Measurements from ENCODE around the gene TRAFD1. TPM values are rescaled to one million over a fixed set of nuclear protein-coding genes. Genes with fewer than 3 reads are reported as not detected.

The TRAFD1 gene
- total RNA-seq, 2 experiments from 2014 or later: 14.3 to 19.4 TPM

DNA sequence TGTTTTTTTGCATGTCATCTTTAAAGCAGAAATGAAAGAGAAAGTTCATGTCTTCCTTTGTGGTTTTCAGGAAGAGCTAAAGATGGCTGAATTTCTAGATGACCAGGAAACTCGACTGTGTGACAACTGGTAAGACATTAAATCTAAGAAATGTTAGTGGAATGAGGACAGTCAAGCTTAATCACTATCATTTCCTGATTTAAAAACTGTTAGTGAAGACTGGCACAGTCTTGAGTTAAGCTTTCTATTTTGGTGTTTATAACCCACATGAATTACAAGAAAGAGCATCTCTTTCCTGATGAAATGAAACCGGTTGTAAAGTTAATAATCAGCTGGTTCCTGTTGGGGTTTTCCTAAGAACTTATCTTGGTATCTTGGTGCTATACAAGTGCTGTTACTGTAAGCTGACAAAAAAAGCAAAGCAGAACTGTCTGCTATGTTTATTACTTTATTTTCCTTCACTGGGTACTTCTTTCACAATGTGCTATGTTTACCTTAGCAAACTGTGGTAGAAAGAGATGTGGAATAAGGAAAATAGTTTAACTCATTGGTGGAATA lies 5.2 kb downstream of the TRAFD1 start:
- ChIA-PET CTCF (ENCODE audit: unreplicated experiment) (no interaction called here), POLR2A (interaction anchor here (0.6 to 1.7 kb wide), 6 partner anchors 9 to 117 kb away, joined by 3 to 5 read pairs (median 4); partner anchors contain the start of genes ERP29 and TMEM116)
- TF ChIP-seq, protein P1, sequence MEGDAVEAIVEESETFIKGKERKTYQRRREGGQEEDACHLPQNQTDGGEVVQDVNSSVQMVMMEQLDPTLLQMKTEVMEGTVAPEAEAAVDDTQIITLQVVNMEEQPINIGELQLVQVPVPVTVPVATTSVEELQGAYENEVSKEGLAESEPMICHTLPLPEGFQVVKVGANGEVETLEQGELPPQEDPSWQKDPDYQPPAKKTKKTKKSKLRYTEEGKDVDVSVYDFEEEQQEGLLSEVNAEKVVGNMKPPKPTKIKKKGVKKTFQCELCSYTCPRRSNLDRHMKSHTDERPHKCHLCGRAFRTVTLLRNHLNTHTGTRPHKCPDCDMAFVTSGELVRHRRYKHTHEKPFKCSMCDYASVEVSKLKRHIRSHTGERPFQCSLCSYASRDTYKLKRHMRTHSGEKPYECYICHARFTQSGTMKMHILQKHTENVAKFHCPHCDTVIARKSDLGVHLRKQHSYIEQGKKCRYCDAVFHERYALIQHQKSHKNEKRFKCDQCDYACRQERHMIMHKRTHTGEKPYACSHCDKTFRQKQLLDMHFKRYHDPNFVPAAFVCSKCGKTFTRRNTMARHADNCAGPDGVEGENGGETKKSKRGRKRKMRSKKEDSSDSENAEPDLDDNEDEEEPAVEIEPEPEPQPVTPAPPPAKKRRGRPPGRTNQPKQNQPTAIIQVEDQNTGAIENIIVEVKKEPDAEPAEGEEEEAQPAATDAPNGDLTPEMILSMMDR (conservative IDR thresholded peaks at IDR 0.05; ENCODE audit: low read length): no peak
- TF ChIP-seq EZH2phosphoT487 (IDR thresholded peaks at IDR 0.05; ENCODE audit: borderline replicate concordance, low read depth, low read length): no peak
- Histone ChIP-seq H3K27ac (ENCODE audit: low read depth, low read length, poor library complexity, severe bottlenecking) (no peak overlapping the region), H3K4me2 (ENCODE audit: low read length) (peak overlapping the region; percentile 53), H3K9me2 (ENCODE audit: insufficient read depth, low read length) (no peaks in the 10 kb centered on the region), H3K9me3 (ENCODE audit: low read length) (no peaks in the 10 kb centered on the region), H3K4me1 (ENCODE audit: insufficient read depth, low read length, poor library complexity, severe bottlenecking) (peaks cover 26% of the 10 kb centered on the region), H3K79me2 (ENCODE audit: insufficient read depth, low read depth, low read length) (no peaks in the 10 kb centered on the region), H3K4me3 (ENCODE audit: low read depth, low read length, poor library complexity, severe bottlenecking) (no peak overlapping the region), H2AFZ (ENCODE audit: low read length) (no peak overlapping the region), H3K36me3 (ENCODE audit: insufficient read depth, low read length) (0 out of 2 replicates have a peak, but pooled peaks cover 5% of the 10 kb centered on the region), H4K20me1 (ENCODE audit: insufficient read depth, low read length) (no peaks in the 10 kb centered on the region)
- no TSS peak for BruUV-seq (replicated peaks)
- DNase-seq (ENCODE audit: low spot score): peak; percentile 42
- intact Hi-C loops (cut with micrococcal nuclease; ENCODE audit: unreplicated experiment): no loop called here

DNA sequence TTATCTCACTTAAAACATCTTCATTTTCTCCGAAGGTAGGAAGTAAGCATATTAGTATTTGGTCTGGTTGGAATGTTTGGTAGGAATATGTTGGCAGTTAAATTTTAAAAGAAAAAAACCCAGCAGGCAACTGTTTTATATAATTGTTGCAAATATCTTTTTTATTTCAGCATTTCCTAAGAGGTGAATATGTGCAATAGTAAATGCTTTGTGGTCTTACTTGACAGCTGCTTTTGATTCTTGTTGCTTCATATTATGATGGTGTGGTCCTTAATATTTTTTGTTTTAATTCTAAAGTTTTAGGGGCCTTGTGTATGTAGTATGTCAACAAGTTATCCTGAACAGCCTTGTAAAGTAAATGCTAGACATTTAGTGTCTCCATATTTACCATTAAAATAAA lies 6.3 kb downstream of the TRAFD1 start:
- Histone ChIP-seq H3K36me3 (ENCODE audit: insufficient read depth, low read length) (peaks cover 9% of the 10 kb centered on the region; the same call in 1 of the 2 replicates), H3K27ac (ENCODE audit: low read depth, low read length, poor library complexity, severe bottlenecking) (no peak overlapping the region), H3K79me2 (ENCODE audit: insufficient read depth, low read depth, low read length) (no peaks in the 10 kb centered on the region), H3K4me1 (ENCODE audit: insufficient read depth, low read length, poor library complexity, severe bottlenecking) (peaks cover 18% of the 10 kb centered on the region), H2AFZ (ENCODE audit: low read length) (no peak overlapping the region), H3K4me2 (ENCODE audit: low read length) (no peak overlapping the region), H3K9me3 (ENCODE audit: low read length) (no peaks in the 10 kb centered on the region), H3K4me3 (ENCODE audit: low read depth, low read length, poor library complexity, severe bottlenecking) (no peak overlapping the region), H3K9me2 (ENCODE audit: insufficient read depth, low read length) (no peaks in the 10 kb centered on the region), H4K20me1 (ENCODE audit: insufficient read depth, low read length) (no peaks in the 10 kb centered on the region)
- no peak for TF ChIP-seq EZH2phosphoT487 (IDR thresholded peaks at IDR 0.05; ENCODE audit: borderline replicate concordance, low read depth, low read length)
- TF ChIP-seq, protein P1 (conservative IDR thresholded peaks at IDR 0.05; ENCODE audit: low read length): no peak
- ChIA-PET CTCF (ENCODE audit: unreplicated experiment) (no interaction called here), POLR2A (no interaction called here)
- DNase-seq (ENCODE audit: low spot score): no peak
- BruUV-seq (replicated peaks): no TSS peak
- intact Hi-C loops (cut with micrococcal nuclease; ENCODE audit: unreplicated experiment): no loop called here

DNA sequence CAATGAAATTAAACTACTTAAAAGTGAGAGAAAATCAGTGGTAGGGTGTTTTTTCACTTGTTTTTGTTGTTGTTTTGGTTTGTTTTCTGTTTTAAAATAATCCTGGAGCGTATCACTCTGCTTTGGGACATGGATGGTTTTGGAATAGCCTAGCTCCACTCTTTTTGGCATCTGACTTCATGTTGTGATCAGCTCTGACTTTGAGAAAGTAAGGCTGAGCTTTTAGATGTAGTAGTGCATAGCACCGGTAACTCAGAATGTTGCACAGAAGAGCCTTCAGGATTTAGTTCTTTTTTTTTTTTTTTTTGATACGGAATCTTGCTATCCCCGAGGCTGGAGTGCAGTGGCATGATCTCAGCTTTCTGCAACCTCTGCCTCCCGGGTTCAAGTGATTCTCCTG lies 8.1 kb downstream of the TRAFD1 start:
- BruUV-seq (replicated peaks): no TSS peak

More for the DNA sequence above, 8.1 kb downstream of the TRAFD1 start:
- no peak overlapping the region for H3K27ac ChIP-seq (ENCODE audit: low read depth, low read length, poor library complexity, severe bottlenecking)
- H3K4me1 ChIP-seq (ENCODE audit: insufficient read depth, low read length, poor library complexity, severe bottlenecking): peaks cover 17% of the 10 kb centered on the region
- no peaks in the 10 kb centered on the region for H3K9me2 ChIP-seq (ENCODE audit: insufficient read depth, low read length)
- H3K4me2 ChIP-seq (ENCODE audit: low read length): no peak overlapping the region
- no peaks in the 10 kb centered on the region for H4K20me1 ChIP-seq (ENCODE audit: insufficient read depth, low read length)
- ChIA-PET CTCF (ENCODE audit: unreplicated experiment) (no interaction called here), POLR2A (interaction anchor here (1.2 to 1.5 kb wide), 2 partner anchors 24 to 27 kb away, joined by 3 to 9 read pairs; no protein-coding TSS in a partner anchor)
- H3K4me3 ChIP-seq (ENCODE audit: low read depth, low read length, poor library complexity, severe bottlenecking): no peak overlapping the region
- H3K79me2 ChIP-seq (ENCODE audit: insufficient read depth, low read depth, low read length): no peaks in the 10 kb centered on the region
- H2AFZ ChIP-seq (ENCODE audit: low read length): no peak overlapping the region
- intact Hi-C loops (cut with micrococcal nuclease; ENCODE audit: unreplicated experiment): no loop called here
- no peak for DNase-seq (ENCODE audit: low spot score)
- no peaks in the 10 kb centered on the region for H3K9me3 ChIP-seq (ENCODE audit: low read length)
- TF ChIP-seq, protein P1 (conservative IDR thresholded peaks at IDR 0.05; ENCODE audit: low read length): no peak
- no peak for TF ChIP-seq EZH2phosphoT487 (IDR thresholded peaks at IDR 0.05; ENCODE audit: borderline replicate concordance, low read depth, low read length)
- peaks cover 15% of the 10 kb centered on the region; the same call in 1 of the 2 replicates for H3K36me3 ChIP-seq (ENCODE audit: insufficient read depth, low read length)
